Heart left ventricle (tissue), 16 donors: ENCODE measurements around the gene UGT1A5. TPM values are rescaled to one million over a fixed set of nuclear protein-coding genes. Genes with fewer than 3 reads are reported as not detected.

Experiments used
- ATAC-seq, 4 donors: fragments of 200-7000 bp; cut with Tn5 transposase; one replicate each; pipeline ENCODE4 v1.9.1; 2020 to 2022; ENCODE audit warnings: moderate library complexity in 4 of 4, mild to moderate bottlenecking in 3 of 4, moderate number of reproducible peaks in 1 of 4
- DNase-seq, 5 donors: peaks; one replicate each; pipeline ENCODE4 v3.0.0-alpha.2; 2020
- H3K27ac ChIP-seq, 12 donors: fragments of 200-600 bp; sonication (generic) in 4 of 12; one replicate each; pipeline versions ENCODE4 v1.5.0 to v1.8.0; 2016 to 2022; ENCODE audit warnings: mild to moderate bottlenecking in 2 of 12
- H3K27me3 ChIP-seq, 9 donors: fragments of 200-600 bp; sonication (generic) in 2 of 9; one replicate each; pipeline versions ENCODE4 v1.5.1 to v1.8.0; 2016 to 2022; ENCODE audit warnings: mild to moderate bottlenecking in 3 of 9
- H3K36me3 ChIP-seq, 9 donors: fragments of 200-600 bp; sonication (generic) in 2 of 9; one replicate each; pipeline versions ENCODE4 v1.5.0 to v1.8.0; 2018 to 2022; ENCODE audit warnings: mild to moderate bottlenecking in 2 of 9
- H3K4me1 ChIP-seq, 12 donors: fragments of 200-600 bp; sonication (generic) in 4 of 12; one replicate each; pipeline versions ENCODE4 v1.5.0 to v1.8.0; 2016 to 2022; ENCODE audit warnings: mild to moderate bottlenecking in 3 of 12
- H3K4me3 ChIP-seq, 12 donors: fragments of 200-600 bp; sonication (generic) in 4 of 12; one replicate each; pipeline versions ENCODE4 v1.5.0 to v1.8.0; 2017 to 2022; ENCODE audit warnings: mild to moderate bottlenecking in 9 of 12, moderate library complexity in 4 of 12
- H3K9me3 ChIP-seq, 12 donors: fragments of 200-600 bp; sonication (generic) in 4 of 12; one replicate each; pipeline versions ENCODE4 v1.5.0 to v1.8.0; 2016 to 2022; ENCODE audit warnings: mild to moderate bottlenecking in 1 of 12
- CTCF ChIP-seq, 12 donors: fragments of 200-600 bp; sonication (generic) in 4 of 12; IDR thresholded peaks; one replicate each; pipeline versions ENCODE4 v1.5.0 to v1.8.0; 2018 to 2022; ENCODE audit warnings: antibody characterized with exemption in 12 of 12, mild to moderate bottlenecking in 5 of 12
- POLR2A ChIP-seq, 2 donors: fragments of 450-650 bp; IDR thresholded peaks; one replicate each; pipeline ENCODE4 v1.6.1; 2017; ENCODE audit warnings: antibody characterized with exemption in 2 of 2, mild to moderate bottlenecking in 2 of 2, moderate library complexity in 2 of 2
- WGBS, 4 donors: extraction: QIAGEN DNeasy Blood & Tissue Kit in 2 of 4; methylation state at CpG; one replicate each; pipeline versions ENCODE4 v1.1.5 to v1.1.7; 2013 to 2018; 5-methylcytosine and 5-hydroxymethylcytosine counted together
- intact Hi-C, 10 donors: fragments of 100-400 bp; cut with DNase I; formaldehyde crosslinking; loops; one replicate each; pipeline versions ENCODE4 v1.11.1 to v1.14.2; 2022
- polyA plus RNA-seq, 2 donors: library from polyadenylated mRNA; stranded (reverse); fragments of 200-250 nt; gene quantifications; one replicate each; pipeline ENCODE4 v1.2.3, GENCODE V29; 2013
- total RNA-seq, 9 donors: library from RNA; depleted of rRNA in 2 of 9; stranded (reverse); fragments of >200 nt in 2 of 9; fragmentation: NEBNext Ultra II Directional in 3 of 9; extraction: Animal tissue kit (Norgen Biotek cat#: 25700) in 3 of 9; gene quantifications; one replicate each; pipeline versions ENCODE4 v1.1.0 to v1.2.4, GENCODE V29; 2016 to 2023
- donor health status: ischemic (EF 13 %, LVEDD 7.1; RV severe dilation, severe dysfunction).
- donor health status: healthy with polysubstance abuse.
- donor health status: DM: no; HTN: yes; CAD: no.
- donor health status: DM: no; HTN: no; CAD: no.
- donor health status: ischemic (EF 25% LVEDD 6.9; RV normal size, moderate dysfunction).
- donor health status: ischemic (EF 25% LVEDD 5.7; RV mildly dilated, moderate dysfunction).
- donor health status: healthy.
- donor health status: DM: yes; HTN: yes; CAD: no.
- donor health status: ischemic (EF 35%, LVEDD 5.7; RV mildly dilated, moderate dysfunction).
- donor health status: nonischemic (EF 11% LVEDD 7.7; RV severe dilation, severe dysfunction).
- donor health status: DM: yes; HTN: yes; CAD: no.
- donor health status: PGD.
- donor health status: ischemic (EF 29% LVEDD 5.4; RV normal size, mild dysfunction).
- donor health status: nonischemic (EF 23%, LVEDD 6.1; RV moderate dilation, normal function).

The UGT1A5 gene
- total and polyA plus RNA-seq, 11 donors: not detected

- WGBS, 4 donors: 68 to 76% (median 73%) methylated on average over 4 of the region's 4 CpGs
- ATAC-seq (no peak), DNase-seq (no peak)
- Histone ChIP-seq H3K36me3 (no peaks in the 10 kb centered on the region), H3K27ac (no peak overlapping the region), H3K27me3 (peaks cover 0 to 15% (median 0%) of the 10 kb centered on the region in 9 donors), H3K4me1 (no peaks in the 10 kb centered on the region), H3K9me3 (no peaks in the 10 kb centered on the region), H3K4me3 (no peak overlapping the region)
- intact Hi-C loops: no loop called here
- no peak for TF ChIP-seq CTCF (IDR thresholded peaks at IDR 0.05)
- TF ChIP-seq POLR2A (IDR thresholded peaks at IDR 0.05): no peak
These were observed 55.4 kb downstream of the UGT1A5 start for GRCh38 chr2:233768076-233768475.

GRCh38 chr2:233769260-233769659 is 56.6 kb downstream of the UGT1A5 start:
- Histone ChIP-seq H3K36me3 (no peaks in the 10 kb centered on the region), H3K27ac (no peak overlapping the region), H3K27me3 (peaks cover 0 to 13% (median 0%) of the 10 kb centered on the region in 9 donors), H3K4me3 (no peak overlapping the region), H3K9me3 (no peaks in the 10 kb centered on the region), H3K4me1 (no peaks in the 10 kb centered on the region)
- DNase-seq (no peak), ATAC-seq (no peak)
- WGBS, 4 donors: 88 to 91% (median 89%) methylated on average over 9 of the region's 9 CpGs
- intact Hi-C loops: no loop called here
- TF ChIP-seq CTCF (IDR thresholded peaks at IDR 0.05) (no peak), POLR2A (IDR thresholded peaks at IDR 0.05) (no peak)

DNA sequence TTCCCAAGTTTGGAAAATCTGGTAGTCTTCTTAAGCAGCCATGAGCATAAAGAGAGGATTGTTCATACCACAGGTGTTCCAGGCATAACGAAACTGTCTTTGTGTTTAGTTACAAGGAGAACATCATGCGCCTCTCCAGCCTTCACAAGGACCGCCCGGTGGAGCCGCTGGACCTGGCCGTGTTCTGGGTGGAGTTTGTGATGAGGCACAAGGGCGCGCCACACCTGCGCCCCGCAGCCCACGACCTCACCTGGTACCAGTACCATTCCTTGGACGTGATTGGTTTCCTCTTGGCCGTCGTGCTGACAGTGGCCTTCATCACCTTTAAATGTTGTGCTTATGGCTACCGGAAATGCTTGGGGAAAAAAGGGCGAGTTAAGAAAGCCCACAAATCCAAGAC is 59.4 kb downstream of the UGT1A5 start:
- ATAC-seq (no peak), DNase-seq (no peak)
- Histone ChIP-seq H3K27ac (no peak overlapping the region), H3K27me3 (peaks cover 0 to 12% (median 0%) of the 10 kb centered on the region in 9 donors), H3K36me3 (no peaks in the 10 kb centered on the region), H3K4me1 (no peaks in the 10 kb centered on the region), H3K9me3 (peaks cover 0 to 4% (median 0%) of the 10 kb centered on the region in 12 donors), H3K4me3 (no peak overlapping the region)
- TF ChIP-seq CTCF (IDR thresholded peaks at IDR 0.05): no peak
- TF ChIP-seq POLR2A (IDR thresholded peaks at IDR 0.05): no peak
- intact Hi-C loops: no loop called here
- 84 to 89% (median 85%) methylated on average over 16 of the region's 16 CpGs for WGBS, 4 donors

GRCh38 chr2:233772583-233772982 is 59.9 kb downstream of the UGT1A5 start:
- H3K36me3 ChIP-seq: no peaks in the 10 kb centered on the region
- DNase-seq: no peak
- H3K4me3 ChIP-seq: no peak overlapping the region
- no peak overlapping the region for H3K27ac ChIP-seq
- peaks cover 0 to 10% (median 0%) of the 10 kb centered on the region in 9 donors for H3K27me3 ChIP-seq
- WGBS, 4 donors: 50 to 55% (median 53%) methylated on average over 5 of the region's 5 CpGs
- H3K9me3 ChIP-seq: peaks cover 0 to 4% (median 0%) of the 10 kb centered on the region in 12 donors
- no peak for ATAC-seq
- TF ChIP-seq POLR2A (IDR thresholded peaks at IDR 0.05): no peak
- H3K4me1 ChIP-seq: no peaks in the 10 kb centered on the region
- intact Hi-C loops: no loop called here

GRCh38 chr2:233773854-233774253 is 61.1 kb downstream of the UGT1A5 start:
- Histone ChIP-seq H3K9me3 (peaks cover 0 to 4% (median 0%) of the 10 kb centered on the region in 12 donors), H3K27me3 (peaks cover 0 to 5% (median 0%) of the 10 kb centered on the region in 9 donors), H3K27ac (no peak overlapping the region), H3K4me3 (no peak overlapping the region), H3K36me3 (no peaks in the 10 kb centered on the region), H3K4me1 (no peaks in the 10 kb centered on the region)
- TF ChIP-seq CTCF (IDR thresholded peaks at IDR 0.05): no peak
- no peak for TF ChIP-seq POLR2A (IDR thresholded peaks at IDR 0.05)
- ATAC-seq (no peak), DNase-seq (no peak)
- intact Hi-C loops: no loop called here
- 86 to 97% (median 88%) methylated on average over 5 of the region's 5 CpGs for WGBS, 4 donors
